Stimulated activated memory B cell treated with anti-CD40 and anti-IgM and Interleukin-4, amounts not matched to agents 10 μg/mL and 1 μg/mL and 100 μg/mL, for 72 hours (primary cell): Measurements from ENCODE around the gene ZC3H4.

ENCODE experiments used
- ATAC-seq: fragments of 150-1000 bp; cut with Tn5 transposase; 2 replicates; pipeline ENCODE4 v1.10.0; 2021
- H3K27ac Mint-ChIP-seq: one replicate; pipeline ENCODE4 v1.8.0; 2022; ENCODE audit warnings: mild to moderate bottlenecking, mixed read lengths
- H3K27me3 Mint-ChIP-seq: one replicate; pipeline ENCODE4 v1.8.0; 2022; ENCODE audit warnings: mixed read lengths
- H3K36me3 Mint-ChIP-seq: one replicate; pipeline ENCODE4 v1.8.0; 2022; ENCODE audit warnings: mixed read lengths
- H3K4me1 Mint-ChIP-seq: one replicate; pipeline ENCODE4 v1.8.0; 2022; ENCODE audit warnings: mixed read lengths
- H3K4me3 Mint-ChIP-seq: one replicate; pipeline ENCODE4 v1.8.0; 2022; ENCODE audit warnings: mild to moderate bottlenecking, moderate library complexity, mixed read lengths
- H3K9me3 Mint-ChIP-seq: one replicate; pipeline ENCODE4 v1.8.0; 2022; ENCODE audit warnings: mixed read lengths

Gene ZC3H4

GRCh38 chr19:47039239-47039874 is 74.2 kb downstream of the ZC3H4 start:
- peaks cover 7% of the 10 kb centered on the region for H3K36me3 Mint-ChIP-seq
- H3K4me1 Mint-ChIP-seq = peaks cover 27% of the 10 kb centered on the region
- ATAC-seq = no peak
- no peak overlapping the region for H3K27ac Mint-ChIP-seq
- H3K27me3 Mint-ChIP-seq = no peaks in the 10 kb centered on the region
- H3K4me3 Mint-ChIP-seq = no peak overlapping the region
- H3K9me3 Mint-ChIP-seq = no peaks in the 10 kb centered on the region

DNA sequence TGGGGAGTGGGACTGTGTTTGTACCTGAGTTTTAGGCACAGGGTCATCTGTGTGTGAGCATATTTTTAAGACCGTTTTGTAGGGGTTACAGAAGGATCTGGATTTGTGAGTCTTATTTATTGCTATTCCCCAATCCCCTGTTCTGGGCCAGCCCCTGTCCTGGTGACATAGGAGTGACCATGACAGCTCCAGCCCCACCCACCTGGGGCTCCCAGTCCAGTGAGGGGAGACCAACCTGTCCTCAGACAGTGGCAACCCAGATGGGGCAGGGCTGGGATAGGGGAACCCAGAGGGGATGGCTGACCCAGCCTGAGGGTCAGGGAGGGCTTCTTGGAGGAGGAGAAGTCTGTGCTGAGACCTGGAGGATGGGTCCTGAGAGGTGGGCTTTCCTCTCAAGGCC is 75.8 kb downstream of the ZC3H4 start:
- Mint-ChIP-seq H3K36me3 (peaks cover 7% of the 10 kb centered on the region), H3K4me1 (peaks cover 27% of the 10 kb centered on the region), H3K27me3 (peaks cover 3% of the 10 kb centered on the region), H3K4me3 (no peak overlapping the region), H3K9me3 (no peaks in the 10 kb centered on the region), H3K27ac (no peak overlapping the region)
- ATAC-seq = no peak

DNA sequence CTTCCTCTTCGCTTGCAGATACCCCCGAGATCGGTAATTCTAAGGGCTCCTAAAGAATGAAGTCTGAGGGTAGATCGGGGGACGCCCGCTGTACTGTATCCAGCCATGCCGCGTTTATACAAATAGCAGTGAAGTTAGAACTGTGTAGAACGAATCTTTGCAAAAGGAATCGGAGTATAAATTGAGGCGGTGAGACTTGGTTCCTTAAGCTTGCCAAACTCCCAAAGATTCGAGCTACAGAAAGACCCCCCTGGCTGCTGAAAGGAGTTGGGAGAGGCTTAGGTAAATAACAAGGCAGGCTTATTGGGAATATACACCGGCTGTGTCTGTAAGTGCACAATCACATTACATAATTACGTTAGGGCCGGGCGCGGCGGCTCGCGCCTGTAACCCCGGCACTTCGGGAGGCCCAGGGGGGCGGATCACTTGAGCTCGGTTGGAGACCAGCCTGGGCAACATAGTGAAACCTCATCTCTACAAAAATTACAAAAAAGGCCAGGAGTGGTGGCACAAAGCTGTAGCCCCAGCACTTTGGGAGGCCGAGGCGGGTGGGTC is 77.4 kb downstream of the ZC3H4 start:
- peak overlapping the region; percentile 86 for H3K4me3 Mint-ChIP-seq
- ATAC-seq = peak; percentile 68
- peak overlapping the region; percentile 77 for H3K27ac Mint-ChIP-seq
- peaks cover 33% of the 10 kb centered on the region for H3K4me1 Mint-ChIP-seq
- H3K36me3 Mint-ChIP-seq = peaks cover 4% of the 10 kb centered on the region
- no peaks in the 10 kb centered on the region for H3K9me3 Mint-ChIP-seq
- H3K27me3 Mint-ChIP-seq = peaks cover 19% of the 10 kb centered on the region

DNA sequence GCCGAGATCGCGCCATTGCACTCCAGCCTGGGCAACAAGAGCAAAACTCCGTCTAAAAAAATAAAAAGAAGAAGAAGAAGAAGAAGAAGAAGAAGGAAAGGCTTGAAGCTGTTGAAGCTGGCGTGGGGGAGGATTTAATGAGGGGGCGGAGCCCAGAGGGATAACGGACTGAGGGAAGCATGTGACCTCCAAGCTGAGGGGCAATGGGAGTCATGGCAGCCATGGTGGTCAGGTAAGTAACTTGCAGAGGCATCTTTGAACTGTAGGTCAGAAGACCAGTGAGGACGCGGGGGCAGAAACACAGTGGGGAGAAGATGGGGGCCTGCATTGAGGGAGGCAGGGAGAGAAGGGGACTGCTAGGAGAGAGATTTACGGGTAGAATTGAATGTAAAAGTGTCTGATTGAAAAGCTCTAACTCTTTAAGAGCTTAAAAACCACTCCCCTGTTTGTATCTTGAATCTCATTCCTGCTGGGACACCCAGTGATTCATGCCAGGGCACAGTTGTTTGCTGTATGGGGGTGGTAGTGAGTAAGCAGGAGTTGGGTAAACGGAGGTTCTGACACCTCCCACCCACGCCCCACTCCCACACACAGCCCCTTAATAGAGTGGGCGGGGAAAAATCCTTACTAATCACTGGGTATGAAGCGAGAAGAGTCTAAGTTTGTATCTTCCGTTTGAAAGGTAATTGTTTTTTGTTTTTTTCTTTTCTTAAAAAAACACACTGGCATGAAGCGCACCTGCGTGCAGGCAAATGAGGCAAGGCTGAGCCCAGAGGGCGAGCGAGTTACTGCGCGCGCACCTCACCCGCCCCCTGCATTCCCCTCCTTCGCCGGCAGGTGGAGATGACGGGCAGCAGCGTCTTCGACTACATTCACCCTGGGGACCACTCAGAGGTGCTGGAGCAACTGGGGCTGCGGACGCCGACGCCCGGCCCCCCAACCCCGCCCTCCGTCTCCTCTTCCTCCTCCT is 78.2 kb downstream of the ZC3H4 start:
- Mint-ChIP-seq H3K27ac (peak overlapping the region; percentile 77), H3K4me3 (peak overlapping the region; percentile 86), H3K4me1 (peaks cover 30% of the 10 kb centered on the region), H3K27me3 (peaks cover 23% of the 10 kb centered on the region), H3K9me3 (no peaks in the 10 kb centered on the region), H3K36me3 (no peaks in the 10 kb centered on the region)
- peak; percentile 95 for ATAC-seq

GRCh38 chr19:47032171-47032811 is 81.3 kb downstream of the ZC3H4 start:
- H3K9me3 Mint-ChIP-seq = no peaks in the 10 kb centered on the region
- no peak for ATAC-seq

DNA sequence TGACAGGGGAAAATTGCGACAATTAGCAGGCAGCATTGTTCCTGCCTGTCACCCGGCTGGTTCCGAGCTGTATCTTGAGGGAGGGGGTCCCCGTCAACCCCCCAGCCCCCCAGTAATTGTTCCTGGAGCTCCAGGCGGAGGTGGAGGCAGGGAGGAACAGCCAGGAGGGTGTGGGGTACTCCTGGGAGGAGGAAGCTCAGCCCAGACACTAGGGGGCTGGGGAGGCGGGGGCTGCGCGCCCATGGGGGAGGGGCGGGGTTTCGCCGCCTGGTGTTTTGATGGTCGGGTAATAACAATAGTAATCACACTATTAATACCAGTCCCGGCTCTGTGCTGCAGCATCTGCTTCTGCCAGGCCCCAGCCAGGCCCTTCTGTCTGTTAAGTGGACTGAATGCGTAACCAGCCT is 85.4 kb downstream of the ZC3H4 start:
- H3K36me3 Mint-ChIP-seq = no peaks in the 10 kb centered on the region
- no peak for ATAC-seq
- peaks cover 12% of the 10 kb centered on the region for H3K4me1 Mint-ChIP-seq
- H3K9me3 Mint-ChIP-seq = no peaks in the 10 kb centered on the region
- no peak overlapping the region for H3K27ac Mint-ChIP-seq
- peaks cover 82% of the 10 kb centered on the region for H3K27me3 Mint-ChIP-seq
- no peak overlapping the region for H3K4me3 Mint-ChIP-seq

More at GRCh38 chr19:47032171-47032811, 81.3 kb downstream of the ZC3H4 start:
- Mint-ChIP-seq H3K4me1 (peaks cover 30% of the 10 kb centered on the region), H3K27me3 (peaks cover 50% of the 10 kb centered on the region), H3K27ac (no peak overlapping the region), H3K36me3 (no peaks in the 10 kb centered on the region), H3K4me3 (no peak overlapping the region)

DNA sequence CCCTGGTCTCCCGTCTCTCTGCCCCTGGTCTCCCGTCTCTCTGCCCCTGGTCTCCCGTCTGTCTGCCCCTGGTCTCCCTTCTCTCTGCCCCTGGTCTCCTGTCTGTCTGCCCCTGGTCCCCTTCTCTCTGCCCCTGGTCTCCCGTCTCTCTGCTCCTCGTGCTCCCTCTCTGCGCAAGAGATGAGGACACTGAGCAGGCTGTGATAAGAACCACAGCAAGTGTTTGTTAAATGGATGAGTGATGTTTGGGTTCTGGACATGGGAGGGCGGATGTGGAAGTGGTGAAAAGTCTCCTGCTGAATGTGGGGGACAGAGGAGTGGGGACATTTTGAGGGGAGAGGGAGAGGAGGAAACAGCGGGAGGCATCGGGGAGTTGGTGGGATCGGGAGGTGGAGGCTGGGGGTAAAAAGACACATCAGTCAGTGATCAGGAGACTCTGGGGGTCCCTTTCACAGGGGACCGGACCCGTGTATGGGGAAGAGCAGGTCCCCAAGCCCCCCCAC is 85.9 kb downstream of the ZC3H4 start:
- H3K9me3 Mint-ChIP-seq = no peaks in the 10 kb centered on the region
- H3K4me1 Mint-ChIP-seq = peaks cover 16% of the 10 kb centered on the region
- ATAC-seq = no peak
- peaks cover 83% of the 10 kb centered on the region for H3K27me3 Mint-ChIP-seq
- no peak overlapping the region for H3K27ac Mint-ChIP-seq
- no peak overlapping the region for H3K4me3 Mint-ChIP-seq
- H3K36me3 Mint-ChIP-seq = no peaks in the 10 kb centered on the region

DNA sequence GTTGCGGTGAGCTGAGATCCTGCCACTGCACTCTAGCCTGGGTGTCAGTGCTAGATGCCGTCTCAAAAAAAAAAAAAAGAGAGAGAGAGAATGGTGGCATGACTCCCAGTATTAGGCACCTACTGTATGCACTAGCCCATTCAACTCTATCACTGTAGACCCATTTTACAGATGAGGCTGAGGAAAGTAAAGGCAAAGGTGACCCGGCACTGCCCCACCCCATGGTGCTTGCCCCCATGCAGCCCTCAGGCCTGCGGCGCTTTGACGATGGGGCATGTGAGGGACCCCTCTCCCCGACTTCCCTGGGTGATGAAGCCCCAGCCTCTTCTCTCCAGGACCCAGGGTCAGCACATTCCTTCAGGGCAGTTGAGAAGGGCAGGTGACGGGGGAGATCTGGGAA is 86.7 kb downstream of the ZC3H4 start:
- Mint-ChIP-seq H3K36me3 (no peaks in the 10 kb centered on the region), H3K27me3 (peaks cover 83% of the 10 kb centered on the region), H3K27ac (no peak overlapping the region), H3K4me3 (no peak overlapping the region), H3K9me3 (no peaks in the 10 kb centered on the region), H3K4me1 (peaks cover 8% of the 10 kb centered on the region)
- no peak for ATAC-seq

DNA sequence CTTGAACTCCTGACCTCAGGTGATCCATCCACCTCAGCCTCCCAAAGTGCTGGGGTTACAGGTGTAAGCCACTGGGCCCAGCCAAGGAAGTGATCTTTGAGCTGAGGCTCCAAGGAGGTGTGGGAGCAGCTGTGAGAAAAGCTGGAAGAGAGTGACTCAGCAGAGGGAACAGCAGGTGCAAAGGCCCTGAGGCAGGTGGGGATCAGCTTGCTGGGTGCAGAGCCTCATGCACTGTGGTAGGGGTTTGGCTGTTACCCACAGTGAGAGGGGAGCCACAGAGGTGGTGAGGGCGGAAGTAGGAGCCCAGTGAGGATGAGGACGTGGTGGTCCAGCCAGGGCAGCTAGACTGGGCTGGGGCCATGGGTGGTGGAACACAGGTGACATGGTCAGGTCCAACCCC is 87.4 kb downstream of the ZC3H4 start:
- no peaks in the 10 kb centered on the region for H3K36me3 Mint-ChIP-seq
- H3K27me3 Mint-ChIP-seq = peaks cover 83% of the 10 kb centered on the region
- no peak overlapping the region for H3K4me3 Mint-ChIP-seq
- H3K9me3 Mint-ChIP-seq = no peaks in the 10 kb centered on the region
- ATAC-seq = no peak
- H3K4me1 Mint-ChIP-seq = peaks cover 8% of the 10 kb centered on the region
- no peak overlapping the region for H3K27ac Mint-ChIP-seq

GRCh38 chr19:47024502-47024901 is 89.1 kb downstream of the ZC3H4 start:
- no peaks in the 10 kb centered on the region for H3K9me3 Mint-ChIP-seq
- no peak overlapping the region for H3K4me3 Mint-ChIP-seq
- H3K27me3 Mint-ChIP-seq = peaks cover 86% of the 10 kb centered on the region
- peaks cover 14% of the 10 kb centered on the region for H3K4me1 Mint-ChIP-seq
- no peak for ATAC-seq
- no peak overlapping the region for H3K27ac Mint-ChIP-seq
- no peaks in the 10 kb centered on the region for H3K36me3 Mint-ChIP-seq

GRCh38 chr19:47023448-47023794 is 90.2 kb downstream of the ZC3H4 start:
- no peak overlapping the region for H3K4me3 Mint-ChIP-seq
- no peaks in the 10 kb centered on the region for H3K9me3 Mint-ChIP-seq
- ATAC-seq = no peak
- no peaks in the 10 kb centered on the region for H3K36me3 Mint-ChIP-seq
- no peak overlapping the region for H3K27ac Mint-ChIP-seq
- peaks cover 86% of the 10 kb centered on the region for H3K27me3 Mint-ChIP-seq
- peaks cover 21% of the 10 kb centered on the region for H3K4me1 Mint-ChIP-seq

DNA sequence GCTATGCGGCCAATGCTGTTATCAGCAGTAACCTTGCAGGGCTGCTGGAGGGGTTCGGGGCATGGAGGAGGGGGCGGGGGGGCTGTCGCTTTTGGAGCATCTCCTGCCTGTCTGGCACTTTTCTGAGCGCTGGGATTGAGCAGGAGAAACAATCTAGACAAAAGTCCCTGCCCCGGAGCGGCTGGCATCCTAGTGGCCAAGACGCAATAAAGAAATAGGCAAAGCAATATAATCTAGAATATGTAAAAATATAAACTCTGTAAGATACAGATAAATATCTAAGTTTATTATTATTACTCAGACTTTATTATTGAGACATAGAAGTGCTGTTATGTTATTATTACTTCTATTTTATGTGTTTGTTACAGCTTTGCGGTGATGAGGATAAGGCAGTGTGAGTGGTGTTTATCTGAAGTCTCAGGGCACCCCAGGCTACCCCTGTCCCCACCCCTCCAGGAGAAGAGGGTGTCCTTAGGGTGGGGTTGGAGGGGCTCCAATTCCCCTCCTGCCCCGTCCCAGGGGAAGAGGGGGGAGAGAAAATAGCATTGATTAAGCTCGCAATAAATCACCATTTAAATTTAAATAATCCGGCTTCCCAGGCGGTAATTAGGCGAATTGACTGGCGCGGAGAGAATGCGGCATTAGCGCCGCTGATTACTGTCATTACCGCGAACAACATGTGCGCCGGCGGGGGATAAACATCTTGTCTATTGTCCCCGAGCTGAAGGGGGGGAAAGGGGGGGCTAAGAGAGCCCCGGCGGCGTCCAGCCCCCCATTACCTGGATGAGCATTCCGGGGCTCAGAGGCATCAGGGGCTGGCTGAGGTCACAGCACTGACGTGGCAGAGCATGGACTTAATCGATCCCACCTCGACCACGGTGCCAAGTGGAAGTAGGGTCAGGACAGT is 90.8 kb downstream of the ZC3H4 start:
- peaks cover 21% of the 10 kb centered on the region for H3K4me1 Mint-ChIP-seq
- ATAC-seq = no peak
- no peak overlapping the region for H3K4me3 Mint-ChIP-seq
- no peaks in the 10 kb centered on the region for H3K9me3 Mint-ChIP-seq
- H3K27ac Mint-ChIP-seq = no peak overlapping the region
- no peaks in the 10 kb centered on the region for H3K36me3 Mint-ChIP-seq
- H3K27me3 Mint-ChIP-seq = peaks cover 81% of the 10 kb centered on the region

GRCh38 chr19:47022140-47022536 is 91.4 kb downstream of the ZC3H4 start:
- H3K27ac Mint-ChIP-seq = no peak overlapping the region
- no peaks in the 10 kb centered on the region for H3K9me3 Mint-ChIP-seq
- no peak overlapping the region for H3K4me3 Mint-ChIP-seq
- peaks cover 74% of the 10 kb centered on the region for H3K27me3 Mint-ChIP-seq
- H3K36me3 Mint-ChIP-seq = no peaks in the 10 kb centered on the region
- H3K4me1 Mint-ChIP-seq = peaks cover 21% of the 10 kb centered on the region
- no peak for ATAC-seq

GRCh38 chr19:47021536-47022139 is 91.9 kb downstream of the ZC3H4 start:
- Mint-ChIP-seq H3K27ac (no peak overlapping the region), H3K4me1 (peaks cover 21% of the 10 kb centered on the region), H3K9me3 (no peaks in the 10 kb centered on the region), H3K4me3 (peak overlapping the region; percentile 56), H3K27me3 (peaks cover 69% of the 10 kb centered on the region), H3K36me3 (no peaks in the 10 kb centered on the region)
- ATAC-seq = no peak
